ENCODE data around the gene PPFIA4. TPM values are rescaled to one million over a fixed set of nuclear protein-coding genes. Genes with fewer than 3 reads are reported as not detected.

The PPFIA4 gene
- total and polyA plus RNA-seq, 9 of the 15 experiments (the other 6 are each of a cell fraction or from before 2014, with no cell fraction given), result 0.07 to 12.0 (median 0.70) TPM

DNA sequence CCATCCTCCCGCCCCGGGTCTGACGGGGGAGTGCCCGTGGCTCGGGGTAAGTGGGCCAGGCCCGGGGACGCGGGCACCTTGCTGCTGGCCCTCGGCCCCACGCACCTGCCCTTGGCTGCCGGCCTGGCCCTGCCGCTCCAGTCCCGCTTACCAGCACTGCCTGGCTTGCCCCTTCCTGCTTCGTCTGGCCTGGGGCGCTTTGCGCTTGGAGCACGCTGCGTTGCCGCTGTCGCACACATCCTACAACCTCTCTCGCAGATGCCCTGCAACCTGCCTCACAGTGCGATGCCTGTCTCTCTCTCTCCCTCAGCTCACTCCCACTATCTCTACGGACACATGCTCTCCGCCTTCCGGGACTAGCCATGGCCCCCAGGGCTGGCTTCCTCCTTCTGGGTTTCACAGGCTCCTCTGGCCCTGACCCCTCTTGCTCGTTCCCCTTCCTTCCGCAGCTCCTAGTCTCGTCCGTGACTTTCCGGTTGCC, 49.8 kb downstream of the PPFIA4 start (continued):
- TF ChIP-seq, protein P1, sequence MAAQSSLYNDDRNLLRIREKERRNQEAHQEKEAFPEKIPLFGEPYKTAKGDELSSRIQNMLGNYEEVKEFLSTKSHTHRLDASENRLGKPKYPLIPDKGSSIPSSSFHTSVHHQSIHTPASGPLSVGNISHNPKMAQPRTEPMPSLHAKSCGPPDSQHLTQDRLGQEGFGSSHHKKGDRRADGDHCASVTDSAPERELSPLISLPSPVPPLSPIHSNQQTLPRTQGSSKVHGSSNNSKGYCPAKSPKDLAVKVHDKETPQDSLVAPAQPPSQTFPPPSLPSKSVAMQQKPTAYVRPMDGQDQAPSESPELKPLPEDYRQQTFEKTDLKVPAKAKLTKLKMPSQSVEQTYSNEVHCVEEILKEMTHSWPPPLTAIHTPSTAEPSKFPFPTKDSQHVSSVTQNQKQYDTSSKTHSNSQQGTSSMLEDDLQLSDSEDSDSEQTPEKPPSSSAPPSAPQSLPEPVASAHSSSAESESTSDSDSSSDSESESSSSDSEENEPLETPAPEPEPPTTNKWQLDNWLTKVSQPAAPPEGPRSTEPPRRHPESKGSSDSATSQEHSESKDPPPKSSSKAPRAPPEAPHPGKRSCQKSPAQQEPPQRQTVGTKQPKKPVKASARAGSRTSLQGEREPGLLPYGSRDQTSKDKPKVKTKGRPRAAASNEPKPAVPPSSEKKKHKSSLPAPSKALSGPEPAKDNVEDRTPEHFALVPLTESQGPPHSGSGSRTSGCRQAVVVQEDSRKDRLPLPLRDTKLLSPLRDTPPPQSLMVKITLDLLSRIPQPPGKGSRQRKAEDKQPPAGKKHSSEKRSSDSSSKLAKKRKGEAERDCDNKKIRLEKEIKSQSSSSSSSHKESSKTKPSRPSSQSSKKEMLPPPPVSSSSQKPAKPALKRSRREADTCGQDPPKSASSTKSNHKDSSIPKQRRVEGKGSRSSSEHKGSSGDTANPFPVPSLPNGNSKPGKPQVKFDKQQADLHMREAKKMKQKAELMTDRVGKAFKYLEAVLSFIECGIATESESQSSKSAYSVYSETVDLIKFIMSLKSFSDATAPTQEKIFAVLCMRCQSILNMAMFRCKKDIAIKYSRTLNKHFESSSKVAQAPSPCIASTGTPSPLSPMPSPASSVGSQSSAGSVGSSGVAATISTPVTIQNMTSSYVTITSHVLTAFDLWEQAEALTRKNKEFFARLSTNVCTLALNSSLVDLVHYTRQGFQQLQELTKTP (IDR thresholded peaks at IDR 0.05; ENCODE audit: low read depth in 1 of 2, partially characterized antibody in 2 of 2), result no peak
- no peak for TF ChIP-seq TEAD1 (CRISPR knock-in tag; IDR thresholded peaks at IDR 0.05)
- TF ChIP-seq, protein P2, sequence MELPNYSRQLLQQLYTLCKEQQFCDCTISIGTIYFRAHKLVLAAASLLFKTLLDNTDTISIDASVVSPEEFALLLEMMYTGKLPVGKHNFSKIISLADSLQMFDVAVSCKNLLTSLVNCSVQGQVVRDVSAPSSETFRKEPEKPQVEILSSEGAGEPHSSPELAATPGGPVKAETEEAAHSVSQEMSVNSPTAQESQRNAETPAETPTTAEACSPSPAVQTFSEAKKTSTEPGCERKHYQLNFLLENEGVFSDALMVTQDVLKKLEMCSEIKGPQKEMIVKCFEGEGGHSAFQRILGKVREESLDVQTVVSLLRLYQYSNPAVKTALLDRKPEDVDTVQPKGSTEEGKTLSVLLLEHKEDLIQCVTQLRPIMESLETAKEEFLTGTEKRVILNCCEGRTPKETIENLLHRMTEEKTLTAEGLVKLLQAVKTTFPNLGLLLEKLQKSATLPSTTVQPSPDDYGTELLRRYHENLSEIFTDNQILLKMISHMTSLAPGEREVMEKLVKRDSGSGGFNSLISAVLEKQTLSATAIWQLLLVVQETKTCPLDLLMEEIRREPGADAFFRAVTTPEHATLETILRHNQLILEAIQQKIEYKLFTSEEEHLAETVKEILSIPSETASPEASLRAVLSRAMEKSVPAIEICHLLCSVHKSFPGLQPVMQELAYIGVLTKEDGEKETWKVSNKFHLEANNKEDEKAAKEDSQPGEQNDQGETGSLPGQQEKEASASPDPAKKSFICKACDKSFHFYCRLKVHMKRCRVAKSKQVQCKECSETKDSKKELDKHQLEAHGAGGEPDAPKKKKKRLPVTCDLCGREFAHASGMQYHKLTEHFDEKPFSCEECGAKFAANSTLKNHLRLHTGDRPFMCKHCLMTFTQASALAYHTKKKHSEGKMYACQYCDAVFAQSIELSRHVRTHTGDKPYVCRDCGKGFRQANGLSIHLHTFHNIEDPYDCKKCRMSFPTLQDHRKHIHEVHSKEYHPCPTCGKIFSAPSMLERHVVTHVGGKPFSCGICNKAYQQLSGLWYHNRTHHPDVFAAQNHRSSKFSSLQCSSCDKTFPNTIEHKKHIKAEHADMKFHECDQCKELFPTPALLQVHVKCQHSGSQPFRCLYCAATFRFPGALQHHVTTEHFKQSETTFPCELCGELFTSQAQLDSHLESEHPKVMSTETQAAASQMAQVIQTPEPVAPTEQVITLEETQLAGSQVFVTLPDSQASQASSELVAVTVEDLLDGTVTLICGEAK (IDR thresholded peaks at IDR 0.05), result no peak
- TF ChIP-seq, protein P2 (CRISPR knock-in tag; IDR thresholded peaks at IDR 0.05), result no peak
- peak; percentile 65 for TF ChIP-seq ETV1 (tag; conservative IDR thresholded peaks at IDR 0.05; ENCODE audit: low read depth)
- TF ChIP-seq CHD2 (IDR thresholded peaks at IDR 0.05; ENCODE audit: low read depth, low read length), result no peak
- TF ChIP-seq ASH1L (IDR thresholded peaks at IDR 0.05; ENCODE audit: borderline replicate concordance, low read depth, partially characterized antibody), result no peak
